ENCODE data around the gene FAM174C.

The FAM174C gene

GRCh38 chr19:1231729-1232637 lies 43.3 kb upstream of the FAM174C start:
- Histone ChIP-seq H3K36me3 (ENCODE audit: control insufficient read depth, insufficient read depth, low read length) (peaks cover 53% of the 10 kb centered on the region), H3K9me3 (ENCODE audit: control insufficient read depth, insufficient read depth, low read depth, low read length) (no peaks in the 10 kb centered on the region), H3K4me1 (ENCODE audit: control insufficient read depth, insufficient read depth, low read length) (peaks cover 5% of the 10 kb centered on the region; the same call in 1 of the 2 replicates), H3K9ac (ENCODE audit: low read length) (no peak overlapping the region), H3K4me3 (ENCODE audit: low read depth, low read length) (no peak overlapping the region), H3K27ac (ENCODE audit: low read depth, low read length) (no peak overlapping the region), H3K27me3 (ENCODE audit: control insufficient read depth, insufficient read depth, low read length) (no peaks in the 10 kb centered on the region)

- Histone ChIP-seq H3K27me3 (ENCODE audit: control insufficient read depth, insufficient read depth, low read length) (no peaks in the 10 kb centered on the region), H3K4me3 (ENCODE audit: low read depth, low read length) (no peak overlapping the region), H3K4me1 (ENCODE audit: control insufficient read depth, insufficient read depth, low read length) (peaks cover 5% of the 10 kb centered on the region; the same call in 1 of the 2 replicates), H3K27ac (ENCODE audit: low read depth, low read length) (no peak overlapping the region), H3K36me3 (ENCODE audit: control insufficient read depth, insufficient read depth, low read length) (peaks cover 49% of the 10 kb centered on the region), H3K9me3 (ENCODE audit: control insufficient read depth, insufficient read depth, low read depth, low read length) (no peaks in the 10 kb centered on the region), H3K9ac (ENCODE audit: low read length) (no peak overlapping the region)
Observed at GRCh38 chr19:1232652-1233072, 42.7 kb upstream of the FAM174C start.

DNA sequence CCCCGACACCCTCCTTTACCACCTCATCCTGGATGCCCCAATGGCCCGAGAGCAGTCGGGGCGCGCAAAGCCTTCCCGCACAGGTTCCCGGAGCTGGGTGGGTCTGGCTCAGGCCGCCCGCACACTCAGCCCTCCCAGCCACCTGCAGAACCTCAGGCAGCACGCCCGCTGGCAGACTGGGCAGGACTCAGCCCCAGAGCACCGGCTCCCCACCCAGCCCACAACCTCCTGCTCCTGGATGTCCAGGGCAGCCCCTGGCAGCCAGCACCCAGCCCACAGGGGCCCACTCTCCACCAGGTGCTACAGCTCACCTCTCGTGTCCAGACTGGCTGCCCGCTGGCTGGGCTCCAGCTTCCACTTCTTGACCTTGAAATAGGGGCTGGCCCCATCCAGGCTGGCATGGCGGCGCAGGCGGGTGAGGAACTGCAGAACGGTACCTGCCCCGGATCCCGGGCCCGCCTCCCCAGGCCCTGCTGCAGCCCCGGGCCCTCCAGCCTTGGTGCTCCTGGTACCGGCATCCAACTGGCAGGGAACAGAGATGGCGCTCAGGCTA lies 42.1 kb upstream of the FAM174C start:
- H3K27ac ChIP-seq (ENCODE audit: low read depth, low read length) = no peak overlapping the region
- H3K27me3 ChIP-seq (ENCODE audit: control insufficient read depth, insufficient read depth, low read length) = no peaks in the 10 kb centered on the region
- peaks cover 5% of the 10 kb centered on the region; the same call in 1 of the 2 replicates for H3K4me1 ChIP-seq (ENCODE audit: control insufficient read depth, insufficient read depth, low read length)
- no peaks in the 10 kb centered on the region for H3K9me3 ChIP-seq (ENCODE audit: control insufficient read depth, insufficient read depth, low read depth, low read length)
- no peak overlapping the region for H3K4me3 ChIP-seq (ENCODE audit: low read depth, low read length)
- H3K9ac ChIP-seq (ENCODE audit: low read length) = no peak overlapping the region
- peaks cover 47% of the 10 kb centered on the region for H3K36me3 ChIP-seq (ENCODE audit: control insufficient read depth, insufficient read depth, low read length)

DNA sequence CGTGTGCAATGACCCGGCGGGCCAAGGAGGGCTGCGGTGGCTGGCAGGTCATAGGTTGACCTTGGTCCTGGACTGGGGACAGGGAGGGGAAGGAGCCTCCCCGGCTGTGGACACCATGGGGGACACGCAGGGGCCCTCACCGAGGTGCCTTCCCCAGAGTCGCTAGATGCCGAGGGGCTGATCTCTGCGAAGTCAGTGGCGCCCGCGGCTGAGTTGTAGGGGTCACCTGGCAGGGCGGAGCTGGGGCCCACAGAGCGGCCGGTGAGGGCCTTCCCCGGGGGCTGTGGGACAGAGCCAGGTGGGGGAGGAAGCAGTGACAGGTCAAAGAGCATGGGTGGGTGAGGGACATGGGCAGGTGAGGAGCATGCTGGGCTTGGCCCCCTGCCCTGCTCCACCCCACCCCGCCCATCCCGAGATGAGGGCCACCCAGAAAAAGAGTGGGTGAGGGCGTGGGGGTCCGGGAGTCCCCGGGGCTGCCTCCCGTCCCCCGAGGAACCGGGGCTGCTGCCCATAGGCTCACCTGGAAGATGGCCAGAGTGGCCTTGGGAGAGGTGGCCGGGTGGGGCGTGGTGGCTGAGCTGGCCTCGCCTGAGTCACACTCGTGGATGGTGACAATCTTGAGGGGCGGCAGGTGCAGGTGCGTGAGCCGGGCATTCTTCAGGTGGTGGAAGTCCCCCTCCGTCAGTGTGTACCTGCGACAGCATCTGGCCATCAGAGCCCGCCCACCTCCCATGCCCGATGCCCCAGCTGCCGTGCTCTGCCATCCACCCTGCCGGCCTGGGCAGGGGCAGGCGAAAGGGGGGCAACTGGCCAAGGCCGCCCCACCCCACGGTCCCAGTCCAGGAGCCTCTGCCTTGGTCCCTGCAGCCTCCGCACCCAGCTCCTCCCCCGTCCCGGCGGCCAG lies 41.0 kb upstream of the FAM174C start:
- H3K9me3 ChIP-seq (ENCODE audit: control insufficient read depth, insufficient read depth, low read depth, low read length) = no peaks in the 10 kb centered on the region
- H3K27ac ChIP-seq (ENCODE audit: low read depth, low read length) = no peak overlapping the region
- H3K36me3 ChIP-seq (ENCODE audit: control insufficient read depth, insufficient read depth, low read length) = peaks cover 46% of the 10 kb centered on the region
- no peak overlapping the region for H3K4me3 ChIP-seq (ENCODE audit: low read depth, low read length)
- H3K27me3 ChIP-seq (ENCODE audit: control insufficient read depth, insufficient read depth, low read length) = no peaks in the 10 kb centered on the region
- H3K4me1 ChIP-seq (ENCODE audit: control insufficient read depth, insufficient read depth, low read length) = peaks cover 5% of the 10 kb centered on the region; the same call in 1 of the 2 replicates
- H3K9ac ChIP-seq (ENCODE audit: low read length) = no peak overlapping the region

DNA sequence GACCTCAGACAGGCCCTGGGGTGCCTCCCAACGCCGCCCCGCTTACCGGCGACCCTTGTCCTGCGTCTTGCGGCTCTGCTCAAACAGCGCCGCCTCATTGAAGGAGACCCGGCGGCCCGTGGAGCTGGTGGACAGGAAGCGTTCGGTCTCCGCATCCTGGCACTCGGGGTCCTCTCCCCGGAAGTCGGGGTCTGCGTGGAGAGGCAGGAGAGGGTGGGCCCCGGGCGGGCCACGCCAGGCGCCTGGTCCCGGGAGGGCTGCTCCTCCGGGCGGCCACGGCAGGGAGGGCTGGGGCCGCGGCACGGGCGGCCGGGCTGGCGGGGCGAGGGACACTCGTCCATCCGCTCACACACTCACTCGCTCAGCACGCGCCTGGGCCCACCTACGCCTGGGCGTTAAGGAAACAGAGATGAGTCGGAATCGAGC lies 40.4 kb upstream of the FAM174C start:
- Histone ChIP-seq H3K27ac (ENCODE audit: low read depth, low read length) (no peak overlapping the region), H3K36me3 (ENCODE audit: control insufficient read depth, insufficient read depth, low read length) (peaks cover 46% of the 10 kb centered on the region), H3K9me3 (ENCODE audit: control insufficient read depth, insufficient read depth, low read depth, low read length) (no peaks in the 10 kb centered on the region), H3K4me1 (ENCODE audit: control insufficient read depth, insufficient read depth, low read length) (peaks cover 11% of the 10 kb centered on the region), H3K4me3 (ENCODE audit: low read depth, low read length) (no peak overlapping the region), H3K9ac (ENCODE audit: low read length) (no peak overlapping the region), H3K27me3 (ENCODE audit: control insufficient read depth, insufficient read depth, low read length) (no peaks in the 10 kb centered on the region)

GRCh38 chr19:1235625-1236538 lies 39.4 kb upstream of the FAM174C start:
- H3K9ac ChIP-seq (ENCODE audit: low read length) = peak overlapping the region; percentile 46
- H3K4me1 ChIP-seq (ENCODE audit: control insufficient read depth, insufficient read depth, low read length) = peaks cover 12% of the 10 kb centered on the region
- peaks cover 42% of the 10 kb centered on the region for H3K36me3 ChIP-seq (ENCODE audit: control insufficient read depth, insufficient read depth, low read length)
- H3K9me3 ChIP-seq (ENCODE audit: control insufficient read depth, insufficient read depth, low read depth, low read length) = no peaks in the 10 kb centered on the region
- H3K27me3 ChIP-seq (ENCODE audit: control insufficient read depth, insufficient read depth, low read length) = no peaks in the 10 kb centered on the region
- 0 out of 2 replicates have a peak overlapping the region, but pooled peaks have one; percentile 28 for H3K27ac ChIP-seq (ENCODE audit: low read depth, low read length)
- peak overlapping the region; percentile 59 for H3K4me3 ChIP-seq (ENCODE audit: low read depth, low read length)

GRCh38 chr19:1236576-1236975 lies 38.8 kb upstream of the FAM174C start:
- Histone ChIP-seq H3K4me3 (ENCODE audit: low read depth, low read length) (peak overlapping the region; percentile 83), H3K36me3 (ENCODE audit: control insufficient read depth, insufficient read depth, low read length) (peaks cover 42% of the 10 kb centered on the region), H3K9me3 (ENCODE audit: control insufficient read depth, insufficient read depth, low read depth, low read length) (no peaks in the 10 kb centered on the region), H3K27me3 (ENCODE audit: control insufficient read depth, insufficient read depth, low read length) (no peaks in the 10 kb centered on the region), H3K9ac (ENCODE audit: low read length) (peak overlapping the region; percentile 65), H3K27ac (ENCODE audit: low read depth, low read length) (0 out of 2 replicates have a peak overlapping the region, but pooled peaks have one; percentile 28), H3K4me1 (ENCODE audit: control insufficient read depth, insufficient read depth, low read length) (peaks cover 12% of the 10 kb centered on the region)

DNA sequence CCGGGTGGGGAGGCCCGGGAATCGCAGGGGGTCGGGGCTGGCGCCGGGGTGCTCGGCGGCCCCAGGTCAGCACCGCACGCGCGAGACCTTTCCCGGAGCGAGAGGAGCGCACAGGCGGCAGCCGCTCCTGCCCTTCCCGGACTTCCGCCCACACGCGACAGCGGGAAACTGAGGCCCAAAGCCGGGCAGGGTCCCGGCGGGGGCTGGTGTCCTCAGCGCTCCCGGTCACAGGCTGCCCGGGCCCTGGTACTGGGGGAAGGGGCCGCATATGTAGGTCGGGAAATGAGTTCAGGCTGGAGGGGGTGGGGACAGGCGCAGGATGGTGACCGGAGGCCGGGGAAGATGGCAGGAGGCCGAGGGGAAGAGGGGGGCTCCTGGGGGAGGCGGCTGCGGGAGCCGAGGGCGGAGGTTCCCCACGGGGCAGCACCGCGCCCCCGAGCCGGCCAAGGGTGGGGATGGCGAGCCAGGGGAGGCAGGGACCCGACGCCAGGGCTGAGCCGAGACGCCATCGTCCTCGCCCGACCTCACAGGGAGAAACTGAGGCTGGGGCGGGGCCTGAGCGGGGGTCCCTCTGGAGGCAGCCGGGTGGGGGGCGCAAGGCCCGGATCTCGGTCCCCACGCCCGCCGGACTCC lies 38.2 kb upstream of the FAM174C start:
- Histone ChIP-seq H3K27me3 (ENCODE audit: control insufficient read depth, insufficient read depth, low read length) (no peaks in the 10 kb centered on the region), H3K4me1 (ENCODE audit: control insufficient read depth, insufficient read depth, low read length) (peaks cover 12% of the 10 kb centered on the region), H3K9ac (ENCODE audit: low read length) (peak overlapping the region; percentile 65), H3K27ac (ENCODE audit: low read depth, low read length) (no peak overlapping the region; the same call in 1 of the 2 replicates), H3K4me3 (ENCODE audit: low read depth, low read length) (peak overlapping the region; percentile 83), H3K36me3 (ENCODE audit: control insufficient read depth, insufficient read depth, low read length) (peaks cover 37% of the 10 kb centered on the region), H3K9me3 (ENCODE audit: control insufficient read depth, insufficient read depth, low read depth, low read length) (no peaks in the 10 kb centered on the region)

- no peaks in the 10 kb centered on the region for H3K9me3 ChIP-seq (ENCODE audit: control insufficient read depth, insufficient read depth, low read depth, low read length)
- H3K27me3 ChIP-seq (ENCODE audit: control insufficient read depth, insufficient read depth, low read length) = no peaks in the 10 kb centered on the region
- peak within 1 kb of the TSS; percentile 83 for H3K4me3 ChIP-seq (ENCODE audit: low read depth, low read length)
- peaks cover 31% of the 10 kb centered on the region for H3K36me3 ChIP-seq (ENCODE audit: control insufficient read depth, insufficient read depth, low read length)
- H3K9ac ChIP-seq (ENCODE audit: low read length) = peak within 1 kb of the TSS; percentile 65
- H3K27ac ChIP-seq (ENCODE audit: low read depth, low read length) = no peak within 1 kb of the TSS; the same call in 1 of the 2 replicates
- peaks cover 12% of the 10 kb centered on the region for H3K4me1 ChIP-seq (ENCODE audit: control insufficient read depth, insufficient read depth, low read length)
Observed at GRCh38 chr19:1237754-1238368, 37.5 kb upstream of the FAM174C start, which contains the start of gene CBARP. Gene CBARP, minus strand, starts transcription at chr19:1238005. Its CDS starts 1,905 bp downstream, at chr19:1236100.

Measured in HUES6 (cell line).